Measurements from ENCODE around the gene MMP24OS.

DNA sequence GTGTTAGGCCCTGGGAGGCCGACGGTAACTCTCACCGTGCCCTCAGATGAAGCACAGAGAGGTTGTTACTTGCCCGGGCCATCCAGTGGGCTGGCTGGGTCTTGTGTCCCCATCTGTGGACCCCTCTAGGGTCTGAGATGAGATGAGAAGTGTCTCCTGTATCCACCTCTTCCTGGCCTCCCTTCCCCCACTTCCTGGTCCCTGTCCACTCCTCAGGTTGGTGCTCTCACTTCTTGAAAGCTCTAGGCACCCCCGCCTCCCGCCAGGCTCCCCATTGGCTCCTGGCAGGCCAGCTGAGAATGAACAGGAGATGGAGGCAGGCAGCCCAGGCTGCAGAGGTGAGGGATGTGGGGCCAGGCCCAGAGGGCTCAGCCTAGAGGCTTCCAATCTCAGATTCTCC, 1.5 kb downstream of the MMP24OS start:
- TF ChIP-seq, protein P1, sequence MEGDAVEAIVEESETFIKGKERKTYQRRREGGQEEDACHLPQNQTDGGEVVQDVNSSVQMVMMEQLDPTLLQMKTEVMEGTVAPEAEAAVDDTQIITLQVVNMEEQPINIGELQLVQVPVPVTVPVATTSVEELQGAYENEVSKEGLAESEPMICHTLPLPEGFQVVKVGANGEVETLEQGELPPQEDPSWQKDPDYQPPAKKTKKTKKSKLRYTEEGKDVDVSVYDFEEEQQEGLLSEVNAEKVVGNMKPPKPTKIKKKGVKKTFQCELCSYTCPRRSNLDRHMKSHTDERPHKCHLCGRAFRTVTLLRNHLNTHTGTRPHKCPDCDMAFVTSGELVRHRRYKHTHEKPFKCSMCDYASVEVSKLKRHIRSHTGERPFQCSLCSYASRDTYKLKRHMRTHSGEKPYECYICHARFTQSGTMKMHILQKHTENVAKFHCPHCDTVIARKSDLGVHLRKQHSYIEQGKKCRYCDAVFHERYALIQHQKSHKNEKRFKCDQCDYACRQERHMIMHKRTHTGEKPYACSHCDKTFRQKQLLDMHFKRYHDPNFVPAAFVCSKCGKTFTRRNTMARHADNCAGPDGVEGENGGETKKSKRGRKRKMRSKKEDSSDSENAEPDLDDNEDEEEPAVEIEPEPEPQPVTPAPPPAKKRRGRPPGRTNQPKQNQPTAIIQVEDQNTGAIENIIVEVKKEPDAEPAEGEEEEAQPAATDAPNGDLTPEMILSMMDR (IDR thresholded peaks at IDR 0.05; ENCODE audit: low read depth, low read length) = no peak
- TF ChIP-seq EZH2phosphoT487 (IDR thresholded peaks at IDR 0.05; ENCODE audit: low read depth) = no peak

Data from OCI-LY3 (cell line).